HG03571 (cell line): Measurements from ENCODE around the gene SNAP29.
"Not testable (repeated sequence)": the region's sequence is repeated elsewhere in the genome, so short reads cannot be mapped to it uniquely, and the experiment has no call there.

Experiments used
- ATAC-seq: cut with Tn5 transposase; IDR thresholded peaks from one replicate; pipeline ENCODE4 v1.9.1; 2021; ENCODE audit not compliant: unreplicated experiment

The SNAP29 gene

GRCh38 chr22:20834725-20835124 is 24.1 kb upstream of the SNAP29 start:
- no peak for ATAC-seq

DNA sequence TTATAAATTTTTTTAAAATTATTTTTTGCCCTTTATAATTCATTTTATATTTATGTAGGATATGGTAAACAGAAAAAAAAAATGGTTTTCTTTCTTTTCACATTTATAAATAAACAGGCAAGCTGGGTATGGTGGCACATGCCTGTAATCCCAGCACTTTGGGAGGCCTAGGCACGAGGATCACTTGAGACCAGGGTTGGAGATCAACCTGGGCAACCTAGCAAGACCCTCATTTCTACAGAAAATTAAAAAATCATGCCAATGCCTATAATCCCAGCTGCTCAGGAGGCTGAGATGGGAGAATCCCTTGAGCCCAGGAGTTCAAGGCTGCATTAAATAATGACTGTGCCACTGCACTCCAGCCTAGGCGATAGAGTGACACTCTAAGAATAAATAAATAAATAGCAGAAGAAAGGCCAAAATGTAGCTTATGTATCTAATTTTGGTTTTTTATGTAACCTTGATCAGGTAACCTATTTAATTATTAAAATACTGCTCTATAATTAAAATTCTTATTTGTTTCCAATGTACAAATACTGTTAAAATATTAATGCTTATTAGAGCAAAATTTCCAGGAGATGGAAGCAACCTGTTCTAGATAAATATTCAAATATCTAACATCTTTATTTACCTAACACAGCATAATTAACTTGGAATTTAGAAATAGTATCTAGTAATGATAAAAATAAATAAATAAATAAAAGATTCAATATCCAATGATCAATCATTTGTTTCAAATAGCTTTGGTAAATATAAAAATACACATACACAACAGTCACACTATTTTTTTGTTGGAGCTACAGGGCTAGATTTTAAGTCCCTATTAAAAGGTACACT is 21.6 kb upstream of the SNAP29 start:
- no peak for ATAC-seq

DNA sequence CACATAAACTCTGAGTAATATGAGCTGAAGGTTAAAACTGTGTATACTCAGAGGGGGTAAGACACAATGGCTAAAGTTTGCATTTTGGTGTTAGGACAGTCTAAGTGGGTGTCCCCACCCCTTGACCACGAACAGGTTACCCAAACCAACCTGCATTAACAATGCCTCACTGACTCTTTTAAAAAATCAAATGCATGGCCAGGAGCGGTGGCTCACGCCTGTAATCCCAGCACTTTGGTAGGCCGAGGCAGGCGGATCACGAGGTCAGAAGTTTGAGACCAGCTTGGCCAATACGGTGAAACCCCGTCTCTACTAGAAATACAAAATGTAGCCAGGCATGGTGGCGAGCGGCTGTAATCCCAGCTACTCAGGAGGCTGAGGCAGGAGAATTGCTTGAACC is 19.5 kb upstream of the SNAP29 start:
- ATAC-seq: not testable (repeated sequence)

- ATAC-seq: no peak
Measured at GRCh38 chr22:20839837-20840645, 18.8 kb upstream of the SNAP29 start.

DNA sequence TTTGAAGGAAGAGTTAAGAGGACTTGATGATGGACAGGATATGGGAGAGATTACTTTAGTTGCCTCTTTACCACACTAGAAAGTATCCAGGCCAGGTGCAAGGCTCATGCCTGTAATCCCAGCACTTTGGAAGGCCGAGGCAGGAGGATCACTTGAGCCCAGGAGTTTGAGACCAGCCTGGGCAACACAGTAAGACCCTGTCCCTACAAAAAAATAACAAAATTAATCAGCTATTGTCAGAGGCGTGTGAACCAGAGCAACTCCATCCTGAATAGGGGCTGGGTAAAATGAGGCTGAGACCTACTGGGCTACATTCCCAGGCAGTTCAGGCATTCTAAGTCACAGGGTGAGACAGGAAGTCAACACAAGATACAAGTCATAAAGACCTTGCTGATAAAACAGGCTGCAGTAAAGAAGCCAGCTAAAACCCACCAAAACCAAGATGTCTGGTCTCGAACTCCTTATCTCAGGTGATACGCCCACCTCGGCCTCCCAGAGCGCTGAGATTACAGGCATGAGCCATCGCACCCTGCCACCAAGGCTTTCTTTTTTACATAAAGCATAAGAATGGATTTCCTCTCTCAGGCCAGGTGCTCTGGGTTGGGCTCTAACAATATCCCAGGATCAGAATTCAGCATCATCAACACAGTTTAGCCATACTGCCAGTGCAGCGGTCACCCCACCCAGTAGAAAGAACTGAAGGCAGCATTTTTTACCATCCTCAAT is 18.0 kb upstream of the SNAP29 start:
- ATAC-seq: no peak

DNA sequence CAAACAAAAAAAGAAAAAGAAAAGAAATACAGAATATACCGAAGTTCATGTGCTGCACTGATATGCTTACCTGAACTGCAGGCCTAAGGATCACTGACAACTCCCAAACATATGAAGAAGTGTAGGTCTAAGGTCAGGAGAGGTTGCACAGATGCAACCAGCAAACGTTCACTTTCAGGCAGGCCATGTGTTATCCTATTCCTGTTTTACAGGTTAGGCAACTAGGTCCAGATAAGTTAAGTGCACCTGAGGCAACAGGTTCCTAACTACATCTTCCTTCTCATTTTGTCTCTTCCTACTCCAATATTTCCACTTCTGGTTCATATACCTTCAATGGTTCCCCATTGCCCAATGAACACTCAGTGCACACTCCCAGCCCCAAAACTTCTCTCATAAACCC is 15.3 kb upstream of the SNAP29 start:
- ATAC-seq: no peak

DNA sequence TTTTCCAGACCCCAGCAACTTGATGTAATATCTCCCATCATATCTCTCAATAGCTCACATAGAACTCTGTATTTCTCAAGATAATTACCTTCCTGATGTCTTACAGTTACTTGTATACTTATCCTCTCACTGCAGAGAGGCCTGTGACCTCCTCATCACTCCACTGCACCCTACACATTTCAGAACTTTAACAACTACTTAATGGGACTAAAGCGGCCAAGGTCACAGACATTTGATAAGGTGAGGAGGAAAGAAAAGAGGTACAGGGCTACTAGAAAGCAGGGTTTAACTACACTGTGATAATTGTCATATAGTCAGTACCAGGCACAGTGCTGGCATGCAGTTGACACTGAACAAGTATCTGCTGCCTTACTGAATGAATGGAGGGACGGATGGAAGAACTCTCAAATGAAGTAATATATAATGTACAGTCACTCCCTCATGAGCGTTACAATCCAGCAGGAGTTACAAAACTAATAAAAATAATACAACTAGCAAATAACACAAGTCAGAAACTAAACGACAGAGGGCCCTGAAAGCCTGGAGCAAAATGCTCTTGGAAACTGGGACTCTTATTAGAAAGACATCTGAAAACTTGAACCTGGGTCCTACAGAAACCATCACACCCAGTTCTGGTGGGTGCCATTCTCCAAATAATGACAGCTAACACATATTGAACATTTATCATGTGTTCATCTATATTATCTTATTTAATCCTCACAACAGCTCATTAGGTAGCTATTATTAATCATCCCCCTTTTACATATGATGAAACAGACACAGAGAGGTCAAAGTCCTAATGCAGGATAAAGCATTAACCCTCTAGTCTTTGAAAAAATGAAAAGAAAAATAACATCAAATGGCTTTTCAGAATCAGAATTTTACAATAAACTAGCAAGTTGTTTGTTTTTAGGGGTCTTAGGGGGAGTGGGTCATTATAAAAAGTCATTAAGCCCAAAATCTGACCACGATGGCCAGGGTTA is 14.5 kb upstream of the SNAP29 start:
- no peak for ATAC-seq

- ATAC-seq: no peak
Measured at GRCh38 chr22:20847318-20847822, 11.4 kb upstream of the SNAP29 start.

DNA sequence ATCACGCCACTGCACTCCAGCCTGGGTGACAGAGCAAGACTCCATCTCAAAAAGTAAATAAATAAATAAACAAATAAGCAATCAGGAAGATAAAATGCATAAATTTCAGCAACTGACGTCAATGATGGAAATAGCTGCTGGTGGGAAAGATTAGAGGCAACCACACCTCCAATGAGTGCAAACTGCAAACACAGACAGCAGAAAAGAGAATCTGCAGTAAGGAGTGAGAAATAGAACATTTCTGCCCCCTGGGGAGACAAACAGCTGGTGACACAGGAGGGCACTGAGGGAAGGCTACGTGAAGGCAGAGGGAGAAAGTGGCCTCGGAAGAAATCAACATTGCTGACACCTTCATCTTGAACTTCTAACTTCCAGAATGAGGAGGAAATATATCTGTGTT is 6.7 kb upstream of the SNAP29 start:
- ATAC-seq: no peak

DNA sequence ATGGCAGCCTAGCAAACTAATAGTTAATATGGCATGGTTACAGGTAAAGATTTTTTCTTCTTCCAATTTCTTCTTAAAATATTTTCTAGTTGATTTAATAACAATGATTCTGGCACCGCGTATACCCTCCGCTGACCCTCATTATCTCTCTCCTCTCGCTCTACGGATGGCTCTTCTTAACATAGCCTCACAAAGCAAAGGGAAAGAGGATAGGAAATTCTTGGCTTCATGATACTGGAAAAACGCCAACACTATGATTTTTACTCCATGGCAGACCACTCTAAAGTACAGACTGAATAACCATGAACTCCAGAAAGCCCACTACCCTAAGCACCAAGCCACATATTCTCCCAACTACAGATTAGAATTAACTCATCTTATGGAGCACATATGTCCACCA is 6.3 kb upstream of the SNAP29 start:
- ATAC-seq: no peak

DNA sequence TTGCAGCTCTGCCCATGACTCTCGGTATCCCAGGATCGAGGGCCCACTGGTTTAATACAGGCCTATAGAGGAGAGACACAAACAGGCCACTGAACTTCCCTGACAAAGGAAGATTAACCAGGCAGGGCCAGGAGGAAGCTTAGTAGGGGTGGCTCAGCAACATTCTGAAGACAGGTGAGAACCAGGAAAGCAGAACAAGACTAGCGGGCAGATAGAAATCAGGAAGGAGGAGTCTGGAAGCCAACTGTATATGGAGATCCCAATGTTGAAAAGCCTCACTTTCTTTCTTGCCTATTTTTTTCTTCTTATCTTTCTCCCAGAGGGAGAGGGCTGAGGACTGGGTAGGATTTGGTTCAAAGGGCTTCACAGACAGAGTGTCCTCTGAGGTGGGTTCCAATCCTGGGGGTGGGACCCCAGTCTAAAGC is 5.6 kb upstream of the SNAP29 start:
- ATAC-seq: no peak

GRCh38 chr22:20857247-20857643 is 1.6 kb upstream of the SNAP29 start:
- no peak for ATAC-seq

DNA sequence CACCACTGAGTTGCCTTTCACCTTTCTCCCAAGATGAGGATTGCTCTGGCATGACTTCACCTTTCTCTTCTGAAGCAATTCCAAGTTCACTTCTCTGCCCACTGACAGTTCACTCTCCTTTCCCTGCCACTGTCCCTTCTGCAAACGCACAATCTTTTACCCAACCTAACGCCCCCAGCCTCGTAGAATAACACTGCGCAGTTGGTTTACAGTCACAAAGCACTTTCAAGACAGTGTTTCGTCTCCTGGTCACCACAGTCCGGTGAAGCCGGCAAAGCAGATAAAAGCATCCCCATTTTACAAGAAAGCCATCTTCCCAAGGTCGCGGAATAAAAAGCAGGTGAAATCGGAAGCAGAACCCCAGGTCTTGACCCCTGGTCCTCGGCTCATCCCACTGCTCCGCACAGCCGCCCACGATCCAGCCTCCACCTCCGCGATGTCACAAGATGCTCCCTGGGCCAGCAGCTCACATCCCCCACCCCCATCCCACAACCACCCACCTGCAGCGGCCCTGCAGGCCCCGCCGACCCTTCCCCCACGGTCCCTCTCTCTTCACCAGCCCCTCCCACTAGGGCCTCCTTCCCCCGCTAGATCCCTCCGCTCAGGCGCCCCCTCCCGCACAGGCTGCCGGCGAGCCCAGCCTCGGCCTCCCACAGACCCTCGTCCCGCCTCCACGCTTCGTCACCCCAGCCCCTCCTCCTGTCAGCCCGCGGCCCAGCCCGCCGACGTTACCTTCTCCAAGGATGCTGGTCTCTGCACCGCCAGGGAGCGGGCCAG is 781 bp upstream of the SNAP29 start:
- peak; percentile 35 for ATAC-seq

- ATAC-seq: no peak
Measured at GRCh38 chr22:20859615-20860014, 808 bp downstream of the SNAP29 start.

DNA sequence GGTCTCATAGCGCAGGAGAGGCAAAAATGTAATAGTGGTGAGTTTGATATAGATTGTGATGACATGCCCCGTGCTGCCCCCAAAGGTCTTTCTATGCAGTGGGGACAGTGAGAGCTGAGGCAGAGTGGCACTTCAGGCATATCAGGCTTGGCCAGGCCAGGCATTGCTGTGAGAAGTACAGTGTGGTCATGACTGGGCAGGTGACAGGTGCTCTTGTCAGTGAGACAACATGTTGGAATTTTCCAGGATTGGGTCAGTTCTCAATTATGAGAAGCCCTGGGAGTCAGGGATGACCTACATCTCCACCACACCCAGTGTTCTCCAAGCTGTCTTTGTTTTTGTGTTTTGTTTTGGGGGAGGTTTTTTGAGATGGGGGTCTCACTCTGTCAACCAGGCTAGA is 3.7 kb downstream of the SNAP29 start:
- ATAC-seq: no peak

DNA sequence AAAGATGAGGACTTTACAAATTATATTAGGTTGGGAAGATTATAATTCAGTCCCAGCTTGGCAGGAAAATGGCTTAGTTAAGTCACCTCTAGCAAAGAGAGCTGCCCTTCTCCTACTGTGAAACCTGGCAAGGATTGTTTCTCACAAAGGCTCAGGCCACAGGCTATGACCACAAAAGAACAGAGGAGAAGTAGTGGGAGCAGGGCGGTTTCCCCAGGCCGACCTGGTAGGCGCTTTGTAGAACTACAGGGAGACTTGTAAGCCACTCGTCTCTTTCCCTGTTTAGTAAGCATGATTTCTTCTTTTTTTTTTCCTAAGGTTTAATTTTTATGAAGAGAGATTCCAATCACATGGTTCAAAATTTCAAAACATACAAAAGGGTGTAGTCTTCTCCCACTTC is 4.6 kb downstream of the SNAP29 start:
- no peak for ATAC-seq

GRCh38 chr22:20864186-20864908 is 5.5 kb downstream of the SNAP29 start:
- ATAC-seq: no peak

DNA sequence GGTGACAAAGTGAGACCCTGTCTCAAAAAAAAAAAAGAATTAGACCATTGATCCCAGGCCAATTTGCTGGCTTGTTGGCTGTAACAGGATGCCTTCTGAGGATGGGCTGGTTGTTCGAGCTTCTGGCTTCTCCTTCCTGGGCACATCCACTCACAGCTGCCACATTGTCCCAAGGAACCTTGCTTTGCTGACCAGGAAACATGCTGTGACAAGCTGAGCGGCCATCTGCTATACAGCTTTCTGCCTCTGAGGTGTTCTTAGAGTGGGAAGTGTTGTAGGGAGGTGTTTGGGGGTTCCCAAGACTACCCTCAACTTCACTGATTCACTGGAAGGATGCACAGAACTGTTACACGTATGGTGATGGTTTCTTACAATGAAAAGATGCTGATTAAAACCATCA is 6.5 kb downstream of the SNAP29 start:
- ATAC-seq: no peak
